Measurements from ENCODE around the gene DZIP1.
"Not testable (repeated sequence)": the region's sequence is repeated elsewhere in the genome, so short reads cannot be mapped to it uniquely, and the experiment has no call there.

Gene DZIP1

GRCh38 chr13:95644601-95645052, at the start of gene DZIP1:
Gene DZIP1, minus strand, starts transcription at chr13:95644706. Its CDS starts 2,677 bp downstream, at chr13:95642029.
- peak; percentile 57 to 81 for DNase-seq

- not testable (repeated sequence) for DNase-seq
These were observed 46.5 kb upstream of the DZIP1 start for GRCh38 chr13:95690986-95691385.

- DNase-seq, result no peak
These were observed 45.0 kb upstream of the DZIP1 start for GRCh38 chr13:95689582-95689926.

GRCh38 chr13:95684960-95685359, 40.5 kb upstream of the DZIP1 start:
- DNase-seq, result not testable (repeated sequence)

- no peak for DNase-seq
These were observed 39.9 kb upstream of the DZIP1 start for GRCh38 chr13:95684418-95684817.

- no peak for DNase-seq
These were observed 35.2 kb upstream of the DZIP1 start for GRCh38 chr13:95679722-95680121.

- no peak for DNase-seq
These were observed 34.5 kb upstream of the DZIP1 start for GRCh38 chr13:95678967-95679366.

- no peak for DNase-seq
These were observed 33.2 kb upstream of the DZIP1 start for GRCh38 chr13:95677564-95678266.

GRCh38 chr13:95676762-95677563, 32.5 kb upstream of the DZIP1 start, which contains the start of gene DNAJC3:
Gene DNAJC3, plus strand, starts transcription at chr13:95677139. Its CDS starts 117 bp downstream, at chr13:95677256.
- peak; percentile 74 to 94 for DNase-seq

- DNase-seq, result peak; percentile 39 to 72
These were observed 31.7 kb upstream of the DZIP1 start for GRCh38 chr13:95676105-95676761.

GRCh38 chr13:95671597-95671996, 27.1 kb upstream of the DZIP1 start:
- no peak for DNase-seq

GRCh38 chr13:95667235-95667634, 22.7 kb upstream of the DZIP1 start:
- DNase-seq, result not testable (repeated sequence)

GRCh38 chr13:95660981-95661581, 16.6 kb upstream of the DZIP1 start:
- DNase-seq, result peak in 1 of 2 experiments; percentile 51

- no peak for DNase-seq
These were observed 15.0 kb upstream of the DZIP1 start for GRCh38 chr13:95659500-95659899.

GRCh38 chr13:95656386-95657015, 12.0 kb upstream of the DZIP1 start:
- no peak for DNase-seq

GRCh38 chr13:95652821-95653220, 8.3 kb upstream of the DZIP1 start:
- DNase-seq, result no peak

GRCh38 chr13:95652244-95652764, 7.8 kb upstream of the DZIP1 start:
- DNase-seq, result no peak

- no peak for DNase-seq
These were observed 6.2 kb upstream of the DZIP1 start for GRCh38 chr13:95650696-95651095.

GRCh38 chr13:95647321-95647720, 2.8 kb upstream of the DZIP1 start:
- DNase-seq, result no peak

GRCh38 chr13:95643936-95644598, 439 bp downstream of the DZIP1 start:
- peak in 1 of 2 experiments; percentile 72 for DNase-seq

GRCh38 chr13:95643571-95643935, 953 bp downstream of the DZIP1 start:
- peak in 1 of 2 experiments; percentile 72 for DNase-seq

- no peak for DNase-seq
These were observed 1.5 kb downstream of the DZIP1 start for GRCh38 chr13:95642999-95643398.

Measured in SW 1271 (cell line).